Thymus (tissue), 11 donors: ENCODE data around the gene RGL1. TPM values are rescaled to one million over a fixed set of nuclear protein-coding genes. Genes with fewer than 3 reads are reported as not detected.

Experiments
- DNase-seq, 9 donors: peaks; one replicate each; pipeline ENCODE4 v3.0.0-alpha.2; 2013; ENCODE audit warnings: low spot score in 9 of 9, low read depth in 6 of 9, missing footprints in 1 of 9
- H3K27ac ChIP-seq, 2 donors: one replicate each; pipeline ENCODE4 v1.5.1; 2013; ENCODE audit warnings: control low read depth in 1 of 2, low read depth in 1 of 2, low read length in 1 of 2, mild to moderate bottlenecking in 1 of 2, moderate library complexity in 1 of 2
- H3K27me3 ChIP-seq, 2 donors: one replicate each; pipeline ENCODE4 v1.5.1; 2013; ENCODE audit warnings: low read length in 1 of 2; ENCODE audit not compliant: control insufficient read depth in 2 of 2, insufficient read depth in 1 of 2
- H3K36me3 ChIP-seq, 2 donors: one replicate each; pipeline ENCODE4 v1.5.1; 2013; ENCODE audit warnings: low read length in 1 of 2, mild to moderate bottlenecking in 1 of 2, moderate library complexity in 1 of 2; ENCODE audit not compliant: control insufficient read depth in 2 of 2, insufficient read depth in 2 of 2
- H3K4me1 ChIP-seq, 2 donors: one replicate each; pipeline ENCODE4 v1.5.1; 2013; ENCODE audit warnings: low read length in 2 of 2; ENCODE audit not compliant: control insufficient read depth in 2 of 2, insufficient read depth in 2 of 2
- H3K4me3 ChIP-seq, 2 donors: one replicate each; pipeline ENCODE4 v1.5.1; 2013; ENCODE audit warnings: low read length in 2 of 2, control low read depth in 1 of 2, mild to moderate bottlenecking in 1 of 2
- H3K9me3 ChIP-seq, 2 donors: one replicate each; pipeline ENCODE4 v1.5.1; 2013; ENCODE audit warnings: low read length in 1 of 2, mild to moderate bottlenecking in 1 of 2; ENCODE audit not compliant: control insufficient read depth in 2 of 2, insufficient read depth in 1 of 2
- WGBS: extraction: QIAGEN DNeasy Blood & Tissue Kit; methylation state at CpG from one replicate; pipeline ENCODE4 v1.1.7; 2013; 5-methylcytosine and 5-hydroxymethylcytosine counted together
- polyA plus RNA-seq: library from polyadenylated mRNA; stranded (reverse); fragments of 200-250 nt; gene quantifications from one replicate; pipeline ENCODE4 v1.2.3, GENCODE V29; 2013
- total RNA-seq: library from RNA; stranded (reverse); fragments of 120-200 nt; gene quantifications from one replicate; pipeline ENCODE4 v1.2.4, GENCODE V29; 2013
- donor health status: healthy.

RGL1 gene
- total and polyA plus RNA-seq, 2 donors: 9.1 to 11.9 TPM

- Histone ChIP-seq H3K36me3 (no peaks in the 10 kb centered on the region), H3K4me1 (peaks cover 0 to 10% of the 10 kb centered on the region in 2 donors), H3K4me3 (no peak overlapping the region), H3K27me3 (no peaks in the 10 kb centered on the region), H3K27ac (no peak overlapping the region), H3K9me3 (no peaks in the 10 kb centered on the region)
- WGBS: 28% methylated on average over 10 of the region's 10 CpGs
- DNase-seq: peak; percentile 44 to 85 (median 68)
These were observed 110.9 kb downstream of the RGL1 start for GRCh38 chr1:183915625-183916510.

DNA sequence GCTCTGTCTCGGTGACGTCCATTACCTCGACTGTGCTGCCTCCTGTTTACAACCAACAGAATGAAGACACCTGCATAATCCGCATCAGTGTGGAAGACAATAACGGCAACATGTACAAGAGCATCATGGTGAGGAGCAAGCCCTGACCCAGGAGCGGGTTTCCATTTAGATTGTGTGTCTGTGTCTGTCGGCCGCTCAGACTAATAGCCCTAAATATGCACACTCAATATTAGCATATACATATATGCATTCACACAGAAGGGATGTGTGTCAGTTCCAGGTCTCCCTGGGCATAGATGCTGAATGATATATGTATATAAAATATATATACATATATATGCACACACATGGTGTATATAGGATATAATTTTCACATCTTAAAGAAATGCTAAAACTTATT is 111.7 kb downstream of the RGL1 start:
- Histone ChIP-seq H3K9me3 (no peaks in the 10 kb centered on the region), H3K4me3 (no peak overlapping the region), H3K27me3 (no peaks in the 10 kb centered on the region), H3K27ac (no peak overlapping the region), H3K36me3 (no peaks in the 10 kb centered on the region), H3K4me1 (peaks cover 0 to 6% of the 10 kb centered on the region in 2 donors)
- no peak for DNase-seq
- 98% methylated on average over 8 of the region's 8 CpGs for WGBS

DNA sequence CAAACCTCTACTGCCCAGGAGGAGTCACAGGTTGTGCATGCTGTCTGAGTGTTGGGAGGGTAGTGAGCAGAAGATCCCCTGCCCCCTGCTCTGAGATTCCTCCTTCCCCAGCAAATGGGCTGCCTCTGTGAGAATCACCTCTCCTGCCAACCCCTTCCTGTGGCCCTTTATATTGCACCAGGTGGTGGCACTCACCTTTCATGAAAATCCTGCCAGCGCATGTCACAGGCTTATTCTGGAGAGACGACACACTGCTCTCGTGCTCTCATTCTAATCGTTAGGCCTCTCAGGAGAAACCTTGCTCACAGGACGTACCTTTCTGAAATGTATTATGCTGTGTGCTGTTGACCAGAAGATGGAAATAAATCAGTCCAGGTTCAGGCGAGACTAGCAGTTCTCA is 113.7 kb downstream of the RGL1 start:
- Histone ChIP-seq H3K4me3 (no peak overlapping the region), H3K27me3 (no peaks in the 10 kb centered on the region), H3K9me3 (no peaks in the 10 kb centered on the region), H3K4me1 (peaks cover 0 to 4% of the 10 kb centered on the region in 2 donors), H3K36me3 (peaks cover 0 to 3% of the 10 kb centered on the region in 2 donors), H3K27ac (no peak overlapping the region)
- WGBS: 96% methylated on average over 6 of the region's 6 CpGs
- no peak for DNase-seq

DNA sequence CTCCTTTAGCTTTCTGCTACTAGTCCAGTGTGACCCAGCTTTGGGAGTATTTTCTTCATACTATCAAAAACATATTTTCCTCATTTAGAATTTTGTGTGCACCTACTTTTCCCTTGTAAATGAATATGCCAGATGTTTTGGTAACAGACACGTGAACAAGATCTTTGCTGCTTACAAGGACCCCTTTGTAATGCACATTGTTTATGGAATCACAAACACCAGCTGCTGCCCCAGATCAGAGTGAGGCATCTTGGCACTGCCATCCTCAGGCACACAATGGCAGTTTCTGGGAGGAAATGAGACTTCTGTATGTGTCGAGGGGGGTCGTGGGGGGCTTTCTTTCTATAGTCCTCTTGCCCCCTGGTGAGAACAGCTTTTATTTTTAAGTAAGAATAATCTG is 115.7 kb downstream of the RGL1 start:
- H3K27ac ChIP-seq: no peak overlapping the region
- H3K4me1 ChIP-seq: peaks cover 0 to 3% of the 10 kb centered on the region in 2 donors
- H3K27me3 ChIP-seq: no peaks in the 10 kb centered on the region
- H3K36me3 ChIP-seq: peaks cover 0 to 3% of the 10 kb centered on the region in 2 donors
- no peak for DNase-seq
- no peaks in the 10 kb centered on the region for H3K9me3 ChIP-seq
- 63% methylated on average over 3 of the region's 3 CpGs for WGBS
- H3K4me3 ChIP-seq: no peak overlapping the region

- Histone ChIP-seq H3K9me3 (no peaks in the 10 kb centered on the region), H3K4me1 (no peaks in the 10 kb centered on the region), H3K27me3 (no peaks in the 10 kb centered on the region), H3K27ac (no peak overlapping the region), H3K4me3 (no peak overlapping the region), H3K36me3 (peaks cover 0 to 3% of the 10 kb centered on the region in 2 donors)
- 98% methylated on average over 15 of the region's 15 CpGs for WGBS
- no peak for DNase-seq
These were observed 117.3 kb downstream of the RGL1 start for GRCh38 chr1:183922197-183922596.

- Histone ChIP-seq H3K4me1 (no peaks in the 10 kb centered on the region), H3K9me3 (no peaks in the 10 kb centered on the region), H3K27me3 (no peaks in the 10 kb centered on the region), H3K4me3 (no peak overlapping the region), H3K36me3 (peaks cover 0 to 3% of the 10 kb centered on the region in 2 donors), H3K27ac (no peak overlapping the region)
- WGBS: 89% methylated on average over 8 of the region's 8 CpGs
- no peak for DNase-seq
These were observed 121.0 kb downstream of the RGL1 start for GRCh38 chr1:183925947-183926346.

GRCh38 chr1:183926983-183927382 is 122.1 kb downstream of the RGL1 start:
- Histone ChIP-seq H3K9me3 (no peaks in the 10 kb centered on the region), H3K36me3 (peaks cover 0 to 3% of the 10 kb centered on the region in 2 donors), H3K4me1 (no peaks in the 10 kb centered on the region), H3K4me3 (no peak overlapping the region), H3K27me3 (no peaks in the 10 kb centered on the region), H3K27ac (no peak overlapping the region)
- DNase-seq: no peak
- WGBS: over 99% methylated on average over 5 of the region's 5 CpGs

- WGBS: 92% methylated on average over 2 of the region's 2 CpGs
- no peak overlapping the region for H3K4me3 ChIP-seq
- H3K4me1 ChIP-seq: no peaks in the 10 kb centered on the region
- H3K36me3 ChIP-seq: no peaks in the 10 kb centered on the region
- H3K27me3 ChIP-seq: no peaks in the 10 kb centered on the region
- no peaks in the 10 kb centered on the region for H3K9me3 ChIP-seq
- no peak overlapping the region for H3K27ac ChIP-seq
- DNase-seq: no peak
These were observed 126.8 kb downstream of the RGL1 start for GRCh38 chr1:183931646-183932271.

GRCh38 chr1:183932412-183932811 is 127.5 kb downstream of the RGL1 start:
- H3K27ac ChIP-seq: no peak overlapping the region

More at GRCh38 chr1:183932412-183932811, 127.5 kb downstream of the RGL1 start:
- H3K27me3 ChIP-seq: no peaks in the 10 kb centered on the region
- no peak overlapping the region for H3K4me3 ChIP-seq
- no peak for DNase-seq
- 94% methylated on average over 15 of the region's 15 CpGs for WGBS
- no peaks in the 10 kb centered on the region for H3K36me3 ChIP-seq
- H3K4me1 ChIP-seq: no peaks in the 10 kb centered on the region
- no peaks in the 10 kb centered on the region for H3K9me3 ChIP-seq
